Stomach (tissue), 9 donors: Measurements from ENCODE around the gene RRAGC. TPM values are rescaled to one million over a fixed set of nuclear protein-coding genes. Genes with fewer than 3 reads are reported as not detected.
"Not testable (repeated sequence)": the region's sequence is repeated elsewhere in the genome, so short reads cannot be mapped to it uniquely, and the experiment has no call there.

Experiments used
- DNase-seq, 2 donors: peaks; one replicate each; pipeline versions ENCODE4 v3.0.0 to v3.0.0-alpha.2; 2013 to 2019
- H3K27ac ChIP-seq, 5 donors: fragments of 200-600 bp in 4 of 5; sonication (generic) in 4 of 5; one replicate each; pipeline ENCODE4 v1.5.1; 2013 to 2019; ENCODE audit warnings: mild to moderate bottlenecking in 1 of 5, moderate library complexity in 1 of 5
- H3K27me3 ChIP-seq, 3 donors: fragments of 200-600 bp; sonication (generic); one replicate each; pipeline ENCODE4 v1.5.1; 2017 to 2019; ENCODE audit warnings: mixed run types in 1 of 3
- H3K36me3 ChIP-seq, 4 donors: fragments of 200-600 bp; sonication (generic); 1 replicate in 3 of 4; 2 replicates in 1 of 4; pipeline ENCODE4 v1.5.1; 2016 to 2019
- H3K4me1 ChIP-seq, 4 donors: fragments of 200-600 bp; sonication (generic); one replicate each; pipeline ENCODE4 v1.5.1; 2016 to 2019
- H3K4me3 ChIP-seq, 4 donors: fragments of 200-600 bp; sonication (generic) in 3 of 4; one replicate each; pipeline ENCODE4 v1.5.1; 2016 to 2019; ENCODE audit warnings: mild to moderate bottlenecking in 1 of 4
- H3K9me3 ChIP-seq, 4 donors: fragments of 200-600 bp; sonication (generic); one replicate each; pipeline ENCODE4 v1.5.1; 2016 to 2019
- CTCF ChIP-seq, 7 experiments: fragments of 450-650 bp in 4 of 7; fragments of 200-600 bp in 3 of 7; sonication (generic) in 3 of 7; IDR thresholded peaks; one replicate each; pipeline ENCODE4 v1.5.1; 2016 to 2019; ENCODE audit warnings: antibody characterized with exemption in 7 of 7, control low read depth in 2 of 7, mild to moderate bottlenecking in 1 of 7
- EP300 ChIP-seq: sonication (generic); formaldehyde crosslinking; IDR thresholded peaks from one replicate; pipeline ENCODE4 v1.6.1; 2017; ENCODE audit warnings: antibody characterized with exemption
- POLR2A ChIP-seq, 4 donors: fragments of 450-650 bp; IDR thresholded peaks; one replicate each; pipeline ENCODE4 v1.6.1; 2016; ENCODE audit warnings: antibody characterized with exemption in 4 of 4, control low read depth in 2 of 4, mild to moderate bottlenecking in 1 of 4, moderate library complexity in 1 of 4
- POLR2AphosphoS5 ChIP-seq, 3 donors: sonication (generic); formaldehyde crosslinking; IDR thresholded peaks; one replicate each; pipeline ENCODE4 v1.6.1; 2016; ENCODE audit warnings: antibody characterized with exemption in 3 of 3
- WGBS, 5 donors: extraction: QIAGEN DNeasy Blood & Tissue Kit in 3 of 5; methylation state at CpG; one replicate each; pipeline versions ENCODE4 v1.1.5 to v1.1.7; 2013 to 2018; 5-methylcytosine and 5-hydroxymethylcytosine counted together
- intact Hi-C: fragments of 100-400 bp; cut with DNase I; formaldehyde crosslinking; loops from one replicate; pipeline ENCODE4 v1.15.1; 2023; ENCODE audit warnings: low total_unique reads
- polyA plus RNA-seq, 3 donors: library from polyadenylated mRNA; stranded (reverse); fragments of 200-250 nt; gene quantifications; one replicate each; pipeline ENCODE4 v1.2.3, GENCODE V29; 2013
- total RNA-seq, 5 donors: library from RNA; depleted of rRNA; stranded (reverse); fragments of >200 nt; gene quantifications; one replicate each; pipeline versions ENCODE4 v1.1.0 to v1.2.3, GENCODE V29; 2014 to 2016
- donor health status: healthy with polysubstance abuse.
- donor health status: Bipolar disorder and iron deficiency.
- donor health status: healthy.

Gene RRAGC
- total and polyA plus RNA-seq, 8 donors, result 1.2 to 25.0 (median 11.2) TPM

GRCh38 chr1:38815903-38816627 lies 43.5 kb downstream of the RRAGC start:
- WGBS, 5 donors, result 18 to 40% (median 25%) methylated on average over 27 to 36 of the region's 36 CpGs
- Histone ChIP-seq H3K27me3 (peaks cover 13 to 78% (median 38%) of the 10 kb centered on the region in 3 donors), H3K9me3 (peaks cover 0 to 11% (median 2%) of the 10 kb centered on the region in 4 donors), H3K36me3 (no peaks in the 10 kb centered on the region), H3K27ac (no peak overlapping the region), H3K4me3 (no peak overlapping the region), H3K4me1 (peaks cover 11 to 15% (median 13%) of the 10 kb centered on the region in 4 donors)
- no peak for TF ChIP-seq CTCF (IDR thresholded peaks at IDR 0.05)
- no peak for TF ChIP-seq EP300
- no peak for TF ChIP-seq POLR2AphosphoS5 (IDR thresholded peaks at IDR 0.05)
- TF ChIP-seq POLR2A (IDR thresholded peaks at IDR 0.05), result no peak
- peak in 1 of 2 donors; percentile 51 for DNase-seq
- intact Hi-C loops, result no loop called here

- TF ChIP-seq EP300 (no peak), POLR2AphosphoS5 (IDR thresholded peaks at IDR 0.05) (no peak), CTCF (IDR thresholded peaks at IDR 0.05) (no peak), POLR2A (IDR thresholded peaks at IDR 0.05) (no peak)
- peaks cover 13 to 89% (median 38%) of the 10 kb centered on the region in 3 donors for H3K27me3 ChIP-seq
- 50 to 71% (median 60%) methylated on average over 1 of the region's 1 CpG for WGBS, 5 donors
Observed at GRCh38 chr1:38814984-38815464, 44.5 kb downstream of the RRAGC start.

GRCh38 chr1:38814444-38814983 lies 45.1 kb downstream of the RRAGC start:
- Histone ChIP-seq H3K27ac (no peak overlapping the region), H3K9me3 (peaks cover 0 to 11% (median 2%) of the 10 kb centered on the region in 4 donors), H3K27me3 (peaks cover 13 to 93% (median 38%) of the 10 kb centered on the region in 3 donors), H3K4me1 (peaks cover 11 to 15% (median 13%) of the 10 kb centered on the region in 4 donors), H3K36me3 (no peaks in the 10 kb centered on the region), H3K4me3 (no peak overlapping the region)
- intact Hi-C loops, result no loop called here
- TF ChIP-seq POLR2A (IDR thresholded peaks at IDR 0.05) (no peak), EP300 (no peak), POLR2AphosphoS5 (IDR thresholded peaks at IDR 0.05) (no peak), CTCF (IDR thresholded peaks at IDR 0.05) (no peak)
- WGBS, 5 donors, result 54 to 67% (median 65%) methylated on average over 7 of the region's 7 CpGs
- no peak for DNase-seq

More at GRCh38 chr1:38814984-38815464, 44.5 kb downstream of the RRAGC start:
- Histone ChIP-seq H3K9me3 (peaks cover 0 to 11% (median 2%) of the 10 kb centered on the region in 4 donors), H3K4me1 (peaks cover 11 to 15% (median 13%) of the 10 kb centered on the region in 4 donors), H3K27ac (no peak overlapping the region), H3K36me3 (no peaks in the 10 kb centered on the region), H3K4me3 (no peak overlapping the region)
- intact Hi-C loops, result no loop called here
- DNase-seq, result no peak

- H3K9me3 ChIP-seq, result peaks cover 0 to 11% (median 2%) of the 10 kb centered on the region in 4 donors
- H3K27me3 ChIP-seq, result peaks cover 5 to 93% (median 27%) of the 10 kb centered on the region in 3 donors
- no peak for TF ChIP-seq POLR2AphosphoS5 (IDR thresholded peaks at IDR 0.05)
- no peak for TF ChIP-seq EP300
- no peak for TF ChIP-seq CTCF (IDR thresholded peaks at IDR 0.05)
- no peak for TF ChIP-seq POLR2A (IDR thresholded peaks at IDR 0.05)
- intact Hi-C loops, result no loop called here
- H3K36me3 ChIP-seq, result no peaks in the 10 kb centered on the region
- no peak for DNase-seq
- peaks cover 3 to 5% (median 3%) of the 10 kb centered on the region in 4 donors for H3K4me1 ChIP-seq
- no peak overlapping the region for H3K4me3 ChIP-seq
- no peak overlapping the region for H3K27ac ChIP-seq
- WGBS, 5 donors, result 50 to 56% (median 55%) methylated on average over 5 of the region's 5 CpGs
Observed at GRCh38 chr1:38812981-38813380, 46.6 kb downstream of the RRAGC start.

GRCh38 chr1:38811466-38811865 lies 48.1 kb downstream of the RRAGC start:
- H3K4me3 ChIP-seq, H3K9me3 ChIP-seq, H3K36me3 ChIP-seq, H3K27ac ChIP-seq, H3K4me1 ChIP-seq, intact Hi-C loops, DNase-seq: not testable (repeated sequence)
- H3K27me3 ChIP-seq, result peaks cover 0 to 93% (median 18%) of the 10 kb centered on the region in 3 donors
- WGBS, 5 donors, result 66 to 93% (median 86%) methylated on average over 3 to 4 of the region's 4 CpGs
